A549 (cell line): ENCODE data around the gene ATP2A2. TPM values are rescaled to one million over a fixed set of nuclear protein-coding genes. Genes with fewer than 3 reads are reported as not detected.

Experiments
- ATAC-seq, 2 experiments: fragments of 200-7000 bp in 1 of 2; fragments of >200 bp in 1 of 2; cut with Nextera tagmentation in 1 of 2; cut with Tn5 transposase in 1 of 2; 3 replicates each; pipeline versions ENCODE4 v1.8.0 to v1.9.1; 2018 to 2020; ENCODE audit warnings: mild to moderate bottlenecking in 1 of 2, moderate library complexity in 1 of 2
- CTCF ChIA-PET: fragments of 300-600 bp; sonication (Branson Sonifier 250); formaldehyde crosslinking; extraction: SDS; loops from one replicate; lab custom pipeline; 2021; ENCODE audit warnings: antibody characterized with exemption, inconsistent platforms; lab: Yijun Ruan, JAX
- POLR2A ChIA-PET: fragments of 350-600 bp; formaldehyde crosslinking; extraction: SDS; loops from one replicate; lab custom pipeline; 2021; ENCODE audit warnings: antibody characterized with exemption, inconsistent platforms; lab: Yijun Ruan, JAX
- DNase-seq, 2 experiments: peaks; one replicate each; pipeline versions ENCODE4 v3.0.0 to v3.0.0-alpha.2; 2011 to 2016; ENCODE audit warnings: low read depth in 1 of 2, low spot score in 1 of 2
- FAIRE-seq: peaks from 2 replicates; lab custom pipeline; 2011; peaks lifted over from hg19 to GRCh38; lab: Jason Lieb, UNC
- H3K27ac ChIP-seq, 2 experiments: fragments of >200 bp; sonication (Bioruptor Twin); formaldehyde crosslinking; 3 replicates each; pipeline ENCODE4 v1.5.1; 2016 to 2017
- H3K4me1 ChIP-seq: fragments of >200 bp; sonication (Bioruptor Twin); formaldehyde crosslinking; 3 replicates; pipeline ENCODE4 v1.6.1; 2016
- H3K4me2 ChIP-seq: fragments of >200 bp; sonication (Bioruptor Twin); formaldehyde crosslinking; 3 replicates; pipeline ENCODE4 v1.6.1; 2016
- H3K4me3 ChIP-seq: fragments of >200 bp; sonication (Bioruptor Twin); formaldehyde crosslinking; 3 replicates; pipeline ENCODE4 v1.5.1; 2016
- H3K9me3 ChIP-seq: fragments of >200 bp; sonication (Bioruptor Twin); formaldehyde crosslinking; 3 replicates; pipeline ENCODE4 v1.6.1; 2016
- BHLHE40 ChIP-seq: IDR thresholded peaks from 2 replicates; pipeline ENCODE4 v1.6.1; 2012; ENCODE audit warnings: low read depth, low read length, inconsistent platforms
- CBX2 ChIP-seq: fragments of 200-600 bp; sonication (generic); IDR thresholded peaks from 2 replicates; pipeline ENCODE4 v1.6.1; 2016; ENCODE audit warnings: low read depth, mild to moderate bottlenecking, borderline replicate concordance
- CBX8 ChIP-seq: fragments of 200-600 bp; sonication (generic); IDR thresholded peaks from 2 replicates; pipeline ENCODE4 v1.6.1; 2016
- CHD2 ChIP-seq: fragments of 150-350 bp; IDR thresholded peaks from 2 replicates; pipeline ENCODE4 v1.6.1; 2014; ENCODE audit warnings: low read length; ENCODE audit not compliant: partially characterized antibody
- CHD4 ChIP-seq: fragments of 200-600 bp; sonication (generic); IDR thresholded peaks from 2 replicates; pipeline ENCODE4 v1.6.1; 2016; ENCODE audit warnings: antibody characterized with exemption, mild to moderate bottlenecking, borderline replicate concordance
- EHF ChIP-seq: fragments of 250-450 bp; sonication (Bioruptor Pico); IDR thresholded peaks from 2 replicates; pipeline ENCODE4 v1.5.0; 2020; ENCODE audit warnings: mild to moderate bottlenecking
- EHMT2 ChIP-seq: fragments of 200-600 bp; sonication (generic); IDR thresholded peaks from 2 replicates; pipeline ENCODE4 v1.6.1; 2016; ENCODE audit warnings: antibody characterized with exemption, low read depth, mild to moderate bottlenecking, moderate library complexity
- FOSL2 ChIP-seq, 2 experiments: fragments of 450-650 bp in 1 of 2; fragments of >200 bp in 1 of 2; sonication (Bioruptor Twin) in 1 of 2; formaldehyde crosslinking; IDR thresholded peaks; 2 replicates each; pipeline versions ENCODE4 v1.5.0 to v1.6.1; 2016 to 2020; ENCODE audit warnings: mild to moderate bottlenecking in 1 of 2, moderate library complexity in 1 of 2
- FOXS1 ChIP-seq: fragments of 250-450 bp; sonication (Bioruptor Pico); IDR thresholded peaks from 2 replicates; pipeline ENCODE4 v1.5.0; 2020; ENCODE audit warnings: mild to moderate bottlenecking, moderate library complexity
- HEYL ChIP-seq: fragments of 250-450 bp; sonication (Bioruptor Pico); IDR thresholded peaks from 2 replicates; pipeline ENCODE4 v1.8.0; 2021; ENCODE audit warnings: mild to moderate bottlenecking, moderate library complexity
- HOXB13 ChIP-seq: fragments of 250-450 bp; sonication (Bioruptor Pico); IDR thresholded peaks from 2 replicates; pipeline ENCODE4 v1.5.0; 2020; ENCODE audit warnings: low read depth, mild to moderate bottlenecking, moderate library complexity
- KDM1A ChIP-seq: fragments of 200-600 bp; sonication (generic); IDR thresholded peaks from 2 replicates; pipeline ENCODE4 v1.6.1; 2016; ENCODE audit warnings: low read depth, mild to moderate bottlenecking
- MAFK ChIP-seq: fragments of 450-650 bp; IDR thresholded peaks from 2 replicates; pipeline ENCODE4 v1.6.1; 2014; ENCODE audit not compliant: partially characterized antibody
- MYC ChIP-seq: IDR thresholded peaks from 2 replicates; pipeline ENCODE4 v1.6.1; 2012; ENCODE audit warnings: mild to moderate bottlenecking, inconsistent platforms, low read length, improper control_type of control experiment, borderline replicate concordance
- NFE2L2 ChIP-seq: fragments of 150-350 bp; conservative IDR thresholded peaks from 2 replicates; pipeline ENCODE4 v1.6.1; 2014; ENCODE audit warnings: low read length
- NPAS2 ChIP-seq: fragments of 250-450 bp; sonication (Bioruptor Pico); IDR thresholded peaks from 2 replicates; pipeline ENCODE4 v1.8.0; 2022; ENCODE audit warnings: mild to moderate bottlenecking, moderate library complexity, borderline replicate concordance
- POLR2A ChIP-seq: IDR thresholded peaks from 2 replicates; pipeline ENCODE4 v1.6.1; 2012; ENCODE audit warnings: mild to moderate bottlenecking, low read length
- POLR2AphosphoS2 ChIP-seq: conservative IDR thresholded peaks from 2 replicates; pipeline ENCODE4 v1.6.1; 2012; ENCODE audit warnings: low read length, improper control_type of control experiment, inconsistent platforms
- RNF2 ChIP-seq: fragments of 200-600 bp; sonication (generic); IDR thresholded peaks from 2 replicates; pipeline ENCODE4 v1.6.1; 2016; ENCODE audit warnings: low read depth, mild to moderate bottlenecking, antibody characterized with exemption, moderate library complexity, borderline replicate concordance
- SMC3 ChIP-seq: fragments of >200 bp; sonication (Bioruptor Twin); formaldehyde crosslinking; IDR thresholded peaks from 3 replicates; pipeline ENCODE4 v1.6.1; 2018; ENCODE audit warnings: inconsistent platforms
- ZFP36 ChIP-seq: fragments of 450-650 bp; IDR thresholded peaks from 2 replicates; pipeline ENCODE4 v1.6.1; 2014; ENCODE audit warnings: borderline replicate concordance; ENCODE audit not compliant: partially characterized antibody
- ZNF302 ChIP-seq: fragments of 250-450 bp; sonication (Bioruptor Pico); IDR thresholded peaks from 2 replicates; pipeline ENCODE4 v1.9.0; 2021; ENCODE audit warnings: inconsistent platforms, mild to moderate bottlenecking, moderate library complexity
- ZSCAN20 ChIP-seq: fragments of 250-450 bp; sonication (Bioruptor Pico); IDR thresholded peaks from 2 replicates; pipeline ENCODE4 v1.8.0; 2022; ENCODE audit warnings: mild to moderate bottlenecking, moderate library complexity
- WGBS: methylation state at CpG from one replicate; pipeline ENCODE4 v1.1.6; 2017; ENCODE audit errors: missing lambda C conversion rate; 5-methylcytosine and 5-hydroxymethylcytosine counted together
- polyA plus RNA-seq, 4 experiments: library from polyadenylated mRNA; depleted of rRNA in 3 of 4; stranded (reverse); fragments of >200 nt; fragmentation: RNase III in 1 of 4; extraction: RNeasy Plus Mini Kit Qiagen cat#74134 plus additional on column Dnase treatment in 1 of 4; gene quantifications; 2 replicates in 3 of 4; 3 replicates in 1 of 4; pipeline ENCODE4 v1.2.3, GENCODE V29; 2011 to 2017
- TF ChIP-seq, protein P1 (sequence below): IDR thresholded peaks from 2 replicates; pipeline ENCODE4 v1.6.1; 2012

Gene ATP2A2
- polyA plus RNA-seq, 2 of the 4 experiments (the other 2 are of a cell fraction) = 342 to 415 TPM

DNA sequence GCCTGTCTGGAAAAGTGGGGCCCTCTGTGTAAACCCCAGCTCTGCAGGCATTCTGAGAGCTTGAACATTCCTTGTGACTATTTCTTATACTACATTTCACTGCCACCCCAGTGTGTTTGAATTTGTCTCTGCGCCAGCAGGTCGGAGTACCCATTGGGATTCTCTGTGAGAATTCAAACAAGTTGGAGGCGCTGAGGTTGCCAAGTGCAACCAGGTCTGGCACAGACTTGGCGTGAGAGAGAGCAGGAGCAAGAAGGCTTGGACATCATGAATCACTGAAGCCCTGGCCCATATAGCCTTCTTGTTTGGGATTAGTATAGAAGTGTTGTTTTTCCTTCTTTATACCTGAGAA is 33.0 kb upstream of the ATP2A2 start (continued):
- TF ChIP-seq ZSCAN20 (no peak), RNF2 (no peak), MAFK (no peak), FOXS1 (CRISPR knock-in tag) (peak; percentile 40; the same call in 1 of the 2 replicates)

DNA sequence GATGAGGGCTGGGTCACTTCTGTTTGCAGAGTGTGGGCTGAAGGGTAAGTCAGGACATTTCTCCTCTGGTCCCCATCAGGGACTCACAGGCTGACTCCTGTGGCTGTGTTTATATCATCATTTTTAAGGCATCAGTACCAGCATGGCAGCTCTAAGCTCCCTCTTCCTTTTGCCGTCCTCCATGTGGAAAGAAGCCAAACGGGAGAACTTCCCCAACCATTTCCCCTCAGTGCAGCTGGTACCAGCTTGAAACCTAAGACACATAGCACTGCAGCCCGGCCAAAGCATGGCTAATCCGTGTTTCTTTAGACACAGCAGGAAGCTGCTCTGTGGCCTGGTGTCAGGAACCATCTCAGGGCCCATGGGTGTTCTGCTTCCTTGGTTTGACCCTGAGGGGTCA is 31.9 kb upstream of the ATP2A2 start:
- TF ChIP-seq, protein P1, sequence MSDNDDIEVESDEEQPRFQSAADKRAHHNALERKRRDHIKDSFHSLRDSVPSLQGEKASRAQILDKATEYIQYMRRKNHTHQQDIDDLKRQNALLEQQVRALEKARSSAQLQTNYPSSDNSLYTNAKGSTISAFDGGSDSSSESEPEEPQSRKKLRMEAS = 0 out of 2 replicates have a peak, but pooled peaks have one; percentile 3
- no peak for TF ChIP-seq MAFK
- Histone ChIP-seq H3K4me3 (no peak overlapping the region), H3K4me2 (peak overlapping the region; percentile 89), H3K4me1 (peaks cover 92% of the 10 kb centered on the region), H3K9me3 (0 out of 3 replicates have a peak, but pooled peaks cover 2% of the 10 kb centered on the region), H3K27ac (peak overlapping the region; percentile 96 to 97)
- ChIA-PET POLR2A (interaction anchor here (0.6 to 1.7 kb wide), 2 partner anchors 31 to 1157 kb away, joined by 3 to 14 read pairs; partner anchors contain the start of gene ATP2A2), CTCF (interaction anchor here (0.7 to 13.6 kb wide), 8 partner anchors 9 to 207 kb away, joined by 3 to 100 read pairs (median 6); partner anchors contain the start of gene ATP2A2)
- FAIRE-seq (no peak), DNase-seq (no peak), ATAC-seq (no peak)
- 65% methylated on average over 4 of the region's 4 CpGs for WGBS

DNA sequence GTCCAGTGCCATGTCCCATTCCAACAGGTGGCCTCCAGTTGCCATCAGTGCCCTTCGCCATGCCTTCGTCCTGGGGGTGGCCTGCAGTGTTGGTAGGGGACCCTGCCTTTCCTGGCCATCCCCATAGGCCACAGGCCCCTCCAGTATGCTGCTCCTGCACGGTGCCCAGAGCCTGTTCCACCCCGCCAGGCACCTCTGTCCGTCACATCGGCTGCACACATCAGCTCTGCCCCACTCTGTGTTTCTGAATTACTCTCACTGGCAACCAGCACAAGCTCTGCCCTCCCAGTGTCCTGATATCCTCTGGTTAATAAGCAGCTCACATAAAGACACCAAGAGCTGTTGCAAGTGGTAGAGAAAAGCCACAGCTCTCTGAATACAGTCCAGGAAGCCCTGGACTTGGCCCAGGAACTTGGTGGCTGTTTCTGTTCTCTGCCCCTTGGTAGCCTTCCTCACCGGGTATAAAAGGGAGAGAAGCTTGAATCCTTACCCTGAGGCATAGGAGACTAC is 31.3 kb upstream of the ATP2A2 start:
- POLR2A ChIA-PET = interaction anchor here (0.6 to 1.7 kb wide), 2 partner anchors 31 to 1158 kb away, joined by 3 to 14 read pairs; partner anchors contain the start of gene ATP2A2
- H3K9me3 ChIP-seq = 0 out of 3 replicates have a peak, but pooled peaks cover 2% of the 10 kb centered on the region
- H3K4me1 ChIP-seq = peaks cover 94% of the 10 kb centered on the region
- no peak for TF ChIP-seq HEYL
- TF ChIP-seq POLR2A = peak; percentile 21; the same call in 1 of the 2 replicates
- TF ChIP-seq, all 56 proteins: peak for 1
- CTCF ChIA-PET = interaction anchor here (0.6 to 13.6 kb wide), 8 partner anchors 9 to 71 kb away, joined by 3 to 100 read pairs (median 6); no protein-coding TSS in a partner anchor
- FAIRE-seq (no peak), ATAC-seq (no peak; a peak in 1 of 6 replicates), DNase-seq (peak in 1 of 2 experiments; percentile 66)
- Histone ChIP-seq H3K4me2 (peak overlapping the region; percentile 89), H3K4me3 (no peak overlapping the region), H3K27ac (peak overlapping the region; percentile 96 to 97)
- 49% methylated on average over 7 of the region's 7 CpGs for WGBS

DNA sequence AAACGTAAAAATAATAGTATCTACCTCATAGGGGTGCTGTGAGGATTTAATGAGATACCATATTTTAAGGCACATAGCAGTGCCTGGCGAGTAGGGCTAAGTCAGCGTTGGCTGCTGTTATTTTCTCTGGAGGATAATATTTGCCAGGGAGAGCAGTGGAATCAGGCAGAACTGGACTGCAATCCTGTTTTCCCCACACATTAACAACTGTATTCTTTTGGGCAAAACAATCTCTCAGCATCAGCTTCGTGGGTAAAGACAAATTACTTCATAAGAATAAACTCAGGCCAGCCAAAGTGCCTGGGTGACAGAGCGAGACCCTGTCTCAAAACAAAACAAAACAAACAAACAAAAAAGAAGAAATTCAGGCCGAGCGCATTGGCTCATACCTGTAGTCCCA is 29.7 kb upstream of the ATP2A2 start:
- ChIA-PET CTCF (interaction anchor here (1.0 kb wide), 1 partner anchor 14 kb away, joined by 3 read pairs; no protein-coding TSS in a partner anchor), POLR2A (no interaction called here)
- TF ChIP-seq CBX2 = no peak
- no peak for TF ChIP-seq HEYL
- no peak for TF ChIP-seq EHMT2
- no peak for TF ChIP-seq ZFP36
- TF ChIP-seq ZSCAN20 = no peak
- TF ChIP-seq POLR2AphosphoS2 = no peak
- no peak for TF ChIP-seq MYC
- TF ChIP-seq NFE2L2 = no peak
- WGBS = 88% methylated on average over 7 of the region's 7 CpGs
- Histone ChIP-seq H3K4me2 (no peak overlapping the region), H3K4me3 (no peak overlapping the region), H3K27ac (peak overlapping the region; percentile 96 to 97), H3K9me3 (no peaks in the 10 kb centered on the region), H3K4me1 (peaks cover 78% of the 10 kb centered on the region)
- FAIRE-seq (no peak), ATAC-seq (no peak), DNase-seq (no peak)

DNA sequence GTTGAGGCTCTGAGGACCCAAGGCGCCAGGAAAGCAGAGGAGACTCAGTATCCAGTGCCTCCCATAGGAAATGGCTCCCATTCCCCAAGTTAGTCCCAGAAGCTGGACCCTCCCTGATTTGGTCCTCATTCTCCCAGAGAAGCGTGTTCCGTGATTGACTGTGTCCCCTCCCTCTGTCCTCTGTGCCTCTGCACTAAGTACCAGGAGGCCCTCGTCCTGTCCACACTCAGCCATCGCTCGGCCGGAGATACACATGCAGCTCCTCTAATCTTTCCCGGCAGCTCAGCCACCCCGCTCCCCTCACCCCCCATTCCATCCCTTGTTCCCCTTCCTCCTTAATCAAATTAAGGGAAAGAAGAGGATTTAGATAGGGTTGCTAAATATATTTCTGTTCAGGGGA is 28.3 kb upstream of the ATP2A2 start:
- ChIA-PET CTCF (interaction anchor here (1.5 kb wide), 1 partner anchor 26 kb away, joined by 3 read pairs; no protein-coding TSS in a partner anchor), POLR2A (no interaction called here)
- peak overlapping the region; percentile 67 for H3K4me2 ChIP-seq
- TF ChIP-seq EHF (CRISPR knock-in tag) = no peak
- no peak for TF ChIP-seq HOXB13 (CRISPR knock-in tag)
- no peak for TF ChIP-seq SMC3
- no peak for TF ChIP-seq KDM1A
- TF ChIP-seq CHD2 = no peak
- TF ChIP-seq FOSL2 (IDR thresholded peaks at IDR 0.05) = no peak
- TF ChIP-seq FOSL2 (CRISPR knock-in tag; IDR thresholded peaks at IDR 0.05) = no peak
- TF ChIP-seq CBX8 = no peak
- no peak for TF ChIP-seq BHLHE40
- no peak for TF ChIP-seq ZNF302 (CRISPR knock-in tag)
- no peak for TF ChIP-seq POLR2AphosphoS2
- no peak for TF ChIP-seq NFE2L2
- no peak for TF ChIP-seq CHD4
- TF ChIP-seq NPAS2 = no peak
- ATAC-seq = no peak
- H3K9me3 ChIP-seq = no peaks in the 10 kb centered on the region
- no peak for DNase-seq
- FAIRE-seq = no peak
- peaks cover 73% of the 10 kb centered on the region for H3K4me1 ChIP-seq
- no peak overlapping the region for H3K4me3 ChIP-seq
- WGBS = 94% methylated on average over 9 of the region's 9 CpGs
- peak overlapping the region; percentile 96 to 97 for H3K27ac ChIP-seq
